ENCODE results near the gene LRRK1. TPM values are rescaled to one million over a fixed set of nuclear protein-coding genes. Genes with fewer than 3 reads are reported as not detected.

The LRRK1 gene
- total RNA-seq, 4 donors from 2014 or later: 52.7 to 107 (median 82.7) TPM

GRCh38 chr15:100909565-100909964 lies 9.6 kb upstream of the LRRK1 start:
- in situ Hi-C loops (cut with MboI; ENCODE audit: low pct_ligation_motif_present in 1 of 4, low pct_unique_long_range_greater_than_20kb in 1 of 4, low sequenced_read_pairs in 3 of 4) (loop anchor here (25.0 kb wide), 2 partner anchors 103 to 353 kb away; partner anchors contain the start of gene CHSY1 (in 4 of the 4)), intact Hi-C loops (cut with DNase I; ENCODE audit: low total_unique reads) (no loop called here)
- no peak overlapping the region for H3K4me3 ChIP-seq
- H3K9me3 ChIP-seq: no peaks in the 10 kb centered on the region
- WGBS, 2 donors (ENCODE audit: low coverage in 1 of 2): 66% methylated on average over 4 of the region's 4 CpGs; no CpG with 5 or more reads in 1 of the 2 donors
- H3K4me1 ChIP-seq: peaks cover 0 to 6% (median 0%) of the 10 kb centered on the region in 4 donors
- TF ChIP-seq EP300 (IDR thresholded peaks at IDR 0.05; ENCODE audit: low read depth) (no peak), POLR2A (IDR thresholded peaks at IDR 0.05) (no peak), POLR2AphosphoS5 (IDR thresholded peaks at IDR 0.05) (no peak), CTCF (IDR thresholded peaks at IDR 0.05) (no peak)
- DNase-seq: no peak
- no peaks in the 10 kb centered on the region for H3K36me3 ChIP-seq
- no peaks in the 10 kb centered on the region for H3K27me3 ChIP-seq
- H3K27ac ChIP-seq: peak overlapping the region in 2 of 4 donors; percentile 7 to 12

- Histone ChIP-seq H3K36me3 (no peaks in the 10 kb centered on the region), H3K9me3 (no peaks in the 10 kb centered on the region), H3K27ac (peak overlapping the region in 2 of 4 donors; percentile 11 to 12), H3K4me1 (peaks cover 0 to 6% (median 0%) of the 10 kb centered on the region in 4 donors), H3K27me3 (no peaks in the 10 kb centered on the region), H3K4me3 (no peak overlapping the region)
- in situ Hi-C loops (cut with MboI; ENCODE audit: low pct_ligation_motif_present in 1 of 4, low pct_unique_long_range_greater_than_20kb in 1 of 4, low sequenced_read_pairs in 3 of 4) (loop anchor here (10.0 to 25.0 kb wide), 3 partner anchors 95 to 352 kb away; partner anchors contain the start of gene CHSY1 (in 4 of the 4)), intact Hi-C loops (cut with DNase I; ENCODE audit: low total_unique reads) (no loop called here)
- 77% methylated on average over 5 to 12 of the region's 12 CpGs for WGBS, 2 donors (ENCODE audit: low coverage in 1 of 2)
- TF ChIP-seq POLR2A (IDR thresholded peaks at IDR 0.05): no peak
- no peak for TF ChIP-seq EP300 (IDR thresholded peaks at IDR 0.05; ENCODE audit: low read depth)
- TF ChIP-seq POLR2AphosphoS5 (IDR thresholded peaks at IDR 0.05): no peak
- TF ChIP-seq CTCF (IDR thresholded peaks at IDR 0.05): no peak
- no peak for DNase-seq
These were observed 8.9 kb upstream of the LRRK1 start for GRCh38 chr15:100909989-100910955.

GRCh38 chr15:100911086-100911485 lies 8.1 kb upstream of the LRRK1 start:
- Histone ChIP-seq H3K9me3 (no peaks in the 10 kb centered on the region), H3K4me3 (no peak overlapping the region), H3K27ac (no peak overlapping the region), H3K36me3 (no peaks in the 10 kb centered on the region), H3K27me3 (no peaks in the 10 kb centered on the region), H3K4me1 (peaks cover 0 to 6% (median 0%) of the 10 kb centered on the region in 4 donors)
- in situ Hi-C loops (cut with MboI; ENCODE audit: low pct_ligation_motif_present in 1 of 4, low pct_unique_long_range_greater_than_20kb in 1 of 4, low sequenced_read_pairs in 3 of 4) (loop anchor here (10.0 to 25.0 kb wide), 3 partner anchors 94 to 351 kb away; partner anchors contain the start of gene CHSY1 (in 4 of the 4)), intact Hi-C loops (cut with DNase I; ENCODE audit: low total_unique reads) (no loop called here)
- DNase-seq: no peak
- TF ChIP-seq EP300 (IDR thresholded peaks at IDR 0.05; ENCODE audit: low read depth) (no peak), POLR2AphosphoS5 (IDR thresholded peaks at IDR 0.05) (no peak), POLR2A (IDR thresholded peaks at IDR 0.05) (no peak), CTCF (IDR thresholded peaks at IDR 0.05) (no peak)
- whole genome bisulfite sequencing, 2 donors (ENCODE audit: low coverage in 1 of 2): 87 to 88% methylated on average over 8 to 10 of the region's 10 CpGs

GRCh38 chr15:100913961-100914360 lies 5.2 kb upstream of the LRRK1 start:
- peak overlapping the region in 1 of 4 donors; percentile 27 for H3K27ac ChIP-seq
- 80 to 86% methylated on average over 4 of the region's 4 CpGs for WGBS, 2 donors (ENCODE audit: low coverage in 1 of 2)
- intact Hi-C loops (cut with DNase I; ENCODE audit: low total_unique reads): no loop called here

More at GRCh38 chr15:100913961-100914360, 5.2 kb upstream of the LRRK1 start:
- no peaks in the 10 kb centered on the region for H3K27me3 ChIP-seq
- in situ Hi-C loops (cut with MboI; ENCODE audit: low pct_ligation_motif_present in 1 of 4, low pct_unique_long_range_greater_than_20kb in 1 of 4, low sequenced_read_pairs in 3 of 4): loop anchor here (10.0 to 25.0 kb wide), 3 partner anchors 91 to 348 kb away; partner anchors contain the start of gene CHSY1 (in 4 of the 4)
- H3K9me3 ChIP-seq: no peaks in the 10 kb centered on the region
- DNase-seq: no peak
- no peak overlapping the region for H3K4me3 ChIP-seq
- TF ChIP-seq POLR2A (IDR thresholded peaks at IDR 0.05): no peak
- TF ChIP-seq EP300 (IDR thresholded peaks at IDR 0.05; ENCODE audit: low read depth): no peak
- TF ChIP-seq CTCF (IDR thresholded peaks at IDR 0.05): no peak
- no peaks in the 10 kb centered on the region for H3K36me3 ChIP-seq
- H3K4me1 ChIP-seq: peaks cover 4 to 16% (median 8%) of the 10 kb centered on the region in 4 donors

Measured in transverse colon (tissue), 4 donors.